ENCODE measurements around the gene LPAR3. TPM values are rescaled to one million over a fixed set of nuclear protein-coding genes. Genes with fewer than 3 reads are reported as not detected.

Gene LPAR3
- total RNA-seq, 1 donor, result 0.27 TPM

GRCh38 chr1:84859866-84860265 is 33.1 kb downstream of the LPAR3 start:
- DNase-seq (ENCODE audit: low read depth in 2 of 3, low spot score in 2 of 3), result no peak

- DNase-seq (ENCODE audit: low read depth in 2 of 3, low spot score in 2 of 3), result no peak
Observed at GRCh38 chr1:84857906-84858305, 35.1 kb downstream of the LPAR3 start.

- no peak for DNase-seq (ENCODE audit: low read depth in 2 of 3, low spot score in 2 of 3)
Observed at GRCh38 chr1:84856726-84857270, 36.2 kb downstream of the LPAR3 start.

- DNase-seq (ENCODE audit: low read depth in 2 of 3, low spot score in 2 of 3), result no peak
Observed at GRCh38 chr1:84855691-84856630, 37.0 kb downstream of the LPAR3 start.

GRCh38 chr1:84855168-84855567 is 37.8 kb downstream of the LPAR3 start:
- DNase-seq (ENCODE audit: low read depth in 2 of 3, low spot score in 2 of 3), result no peak

GRCh38 chr1:84853741-84854721 is 39.0 kb downstream of the LPAR3 start:
- peak in 2 of 3 donors; percentile 88 to 95 for DNase-seq (ENCODE audit: low read depth in 2 of 3, low spot score in 2 of 3)

GRCh38 chr1:84851839-84852238 is 41.2 kb downstream of the LPAR3 start:
- no peak for DNase-seq (ENCODE audit: low read depth in 2 of 3, low spot score in 2 of 3)

- DNase-seq (ENCODE audit: low read depth in 2 of 3, low spot score in 2 of 3), result no peak
Observed at GRCh38 chr1:84849357-84849975, 43.5 kb downstream of the LPAR3 start.

GRCh38 chr1:84847253-84848250 is 45.5 kb downstream of the LPAR3 start:
- DNase-seq (ENCODE audit: low read depth in 2 of 3, low spot score in 2 of 3), result peak in 2 of 3 donors; percentile 78 to 89

- DNase-seq (ENCODE audit: low read depth in 2 of 3, low spot score in 2 of 3), result no peak
Observed at GRCh38 chr1:84846387-84846786, 46.6 kb downstream of the LPAR3 start.

- DNase-seq (ENCODE audit: low read depth in 2 of 3, low spot score in 2 of 3), result no peak
Observed at GRCh38 chr1:84845357-84845756, 47.6 kb downstream of the LPAR3 start.

GRCh38 chr1:84844094-84844493 is 48.9 kb downstream of the LPAR3 start:
- no peak for DNase-seq (ENCODE audit: low read depth in 2 of 3, low spot score in 2 of 3)

GRCh38 chr1:84842748-84843231 is 50.2 kb downstream of the LPAR3 start:
- DNase-seq (ENCODE audit: low read depth in 2 of 3, low spot score in 2 of 3), result no peak

- no peak for DNase-seq (ENCODE audit: low read depth in 2 of 3, low spot score in 2 of 3)
Observed at GRCh38 chr1:84841971-84842370, 51.0 kb downstream of the LPAR3 start.

GRCh38 chr1:84840346-84840745 is 52.7 kb downstream of the LPAR3 start:
- no peak for DNase-seq (ENCODE audit: low read depth in 2 of 3, low spot score in 2 of 3)

- no peak for DNase-seq (ENCODE audit: low read depth in 2 of 3, low spot score in 2 of 3)
Observed at GRCh38 chr1:84839544-84839943, 53.5 kb downstream of the LPAR3 start.

GRCh38 chr1:84836145-84836544 is 56.9 kb downstream of the LPAR3 start:
- no peak for DNase-seq (ENCODE audit: low read depth in 2 of 3, low spot score in 2 of 3)

- DNase-seq (ENCODE audit: low read depth in 2 of 3, low spot score in 2 of 3), result no peak
Observed at GRCh38 chr1:84835169-84835568, 57.8 kb downstream of the LPAR3 start.

- no peak for DNase-seq (ENCODE audit: low read depth in 2 of 3, low spot score in 2 of 3)
Observed at GRCh38 chr1:84834419-84835064, 58.5 kb downstream of the LPAR3 start.
